Panc1 (cell line): ENCODE data around the gene MRLN. TPM values are rescaled to one million over a fixed set of nuclear protein-coding genes. Genes with fewer than 3 reads are reported as not detected.

ENCODE experiments used
- ATAC-seq: fragments of 200-7000 bp; cut with Tn5 transposase; 2 replicates; pipeline ENCODE4 v1.9.1; 2020; ENCODE audit warnings: mild to moderate bottlenecking, moderate library complexity
- BruUV-seq: library from RNA; stranded (reverse); fragments of 400-500 nt; replicated peaks from 2 replicates; lab custom pipeline; 2021; lab: Mats Ljungman, UMichigan
- CTCF ChIA-PET: fragments of 300-600 bp; sonication (Branson Sonifier 250); formaldehyde crosslinking; loops from one replicate; lab custom pipeline; 2022; ENCODE audit warnings: antibody characterized with exemption; lab: Charles Lee
- POLR2A ChIA-PET: fragments of 300-600 bp; sonication (Branson Sonifier 250); formaldehyde crosslinking; loops from one replicate; lab custom pipeline; 2022; ENCODE audit warnings: antibody characterized with exemption; lab: Charles Lee
- DNase-seq: peaks from one replicate; pipeline ENCODE4 v3.0.0-alpha.2; 2010; ENCODE audit warnings: low read depth, low spot score
- H3K27ac ChIP-seq: 2 replicates; pipeline ENCODE4 v1.5.1; 2011; ENCODE audit warnings: mild to moderate bottlenecking, low read length, inconsistent platforms
- H3K27me3 ChIP-seq: fragments of 200-500 bp; sonication (Bioruptor generic); 2 replicates; pipeline ENCODE4 v1.6.0; 2014; ENCODE audit warnings: low read length, inconsistent platforms; ENCODE audit not compliant: control insufficient read depth, insufficient read depth
- H3K36me3 ChIP-seq: fragments of 200-500 bp; sonication (Bioruptor generic); 2 replicates; pipeline ENCODE4 v1.5.1; 2014; ENCODE audit warnings: inconsistent platforms, mild to moderate bottlenecking, low read length, moderate library complexity; ENCODE audit not compliant: control insufficient read depth, insufficient read depth
- H3K4me1 ChIP-seq: 2 replicates; pipeline ENCODE4 v1.5.1; 2011; ENCODE audit warnings: inconsistent platforms, mild to moderate bottlenecking, low read length, moderate library complexity; ENCODE audit not compliant: control insufficient read depth, insufficient read depth
- H3K4me3 ChIP-seq, 2 experiments: 2 replicates each; pipeline ENCODE4 v1.5.1; 2011 to 2012; ENCODE audit warnings: low read depth in 2 of 2, low read length in 2 of 2, mild to moderate bottlenecking in 2 of 2, inconsistent platforms in 1 of 2, moderate library complexity in 1 of 2
- H3K9me3 ChIP-seq: fragments of 200-500 bp; sonication (Bioruptor generic); 2 replicates; pipeline ENCODE4 v1.5.1; 2014; ENCODE audit warnings: low read depth, mild to moderate bottlenecking, inconsistent platforms, low read length, moderate library complexity; ENCODE audit not compliant: control insufficient read depth, insufficient read depth
- CTCF ChIP-seq: fragments of 450-650 bp; IDR thresholded peaks from 2 replicates; pipeline ENCODE4 v1.5.1; 2017; ENCODE audit warnings: mild to moderate bottlenecking
- POLR2AphosphoS5 ChIP-seq: IDR thresholded peaks from 2 replicates; pipeline ENCODE4 v1.6.1; 2012; ENCODE audit warnings: mild to moderate bottlenecking, low read depth, low read length, moderate library complexity
- REST ChIP-seq, 2 experiments: IDR thresholded peaks; 2 replicates each; pipeline ENCODE4 v1.6.1; 2011 to 2012; ENCODE audit warnings: low read depth in 2 of 2, control low read depth in 1 of 2, low read length in 1 of 2, mild to moderate bottlenecking in 1 of 2, moderate library complexity in 1 of 2; ENCODE audit not compliant: insufficient read depth in 1 of 2
- SIN3A ChIP-seq: IDR thresholded peaks from 2 replicates; pipeline ENCODE4 v1.6.1; 2012; ENCODE audit warnings: low read depth, mild to moderate bottlenecking, low read length, moderate library complexity, borderline replicate concordance; ENCODE audit not compliant: insufficient read depth
- TCF7L2 ChIP-seq: IDR thresholded peaks from 2 replicates; pipeline ENCODE4 v1.6.1; 2011; ENCODE audit warnings: mild to moderate bottlenecking, low read depth, low read length, inconsistent platforms
- in situ Hi-C: cut with HindIII; loops from 2 replicates; pipeline ENCODE4 v1.10.0; 2016; ENCODE audit warnings: low sequenced_read_pairs, low pct_unique_long_range_greater_than_20kb
- intact Hi-C: fragments of 100-400 bp; cut with micrococcal nuclease; formaldehyde crosslinking; loops from one replicate; pipeline ENCODE4 v1.10.0; 2022; ENCODE audit not compliant: unreplicated experiment
- total RNA-seq: library from RNA; stranded (reverse); gene quantifications from one replicate; pipeline ENCODE4 v1.2.1, GENCODE V29; 2021; ENCODE audit not compliant: unreplicated experiment

MRLN gene
- total RNA-seq, 1 experiment from 2014 or later: not detected

- in situ Hi-C loops: no loop called here
- no peaks in the 10 kb centered on the region for H3K4me1 ChIP-seq
- TF ChIP-seq CTCF: no peak
- no peak for TF ChIP-seq REST (IDR thresholded peaks at IDR 0.05; ENCODE audit: insufficient read depth in 1 of 2, low read depth in 2 of 2, low read length in 1 of 2)
- no peaks in the 10 kb centered on the region for H3K9me3 ChIP-seq
- ChIA-PET CTCF (no interaction called here), POLR2A (no interaction called here)
- no peak overlapping the region for H3K4me3 ChIP-seq
- DNase-seq (no peak), ATAC-seq (no peak)
- intact Hi-C loops: no loop called here
- H3K27ac ChIP-seq: no peak overlapping the region
- BruUV-seq: no TSS peak
- peaks cover 11% of the 10 kb centered on the region for H3K36me3 ChIP-seq
- H3K27me3 ChIP-seq: no peaks in the 10 kb centered on the region
Measured at GRCh38 chr10:59799421-59799820, 46.2 kb upstream of the MRLN start.

- no peaks in the 10 kb centered on the region for H3K27me3 ChIP-seq
- in situ Hi-C loops: no loop called here
- no peak for TF ChIP-seq POLR2AphosphoS5
- no peak for TF ChIP-seq REST (IDR thresholded peaks at IDR 0.05; ENCODE audit: insufficient read depth in 1 of 2, low read depth in 2 of 2, low read length in 1 of 2)
- TF ChIP-seq SIN3A: no peak
- TF ChIP-seq TCF7L2: no peak
- no peak for TF ChIP-seq CTCF
- ChIA-PET POLR2A (no interaction called here), CTCF (no interaction called here)
- no peaks in the 10 kb centered on the region for H3K4me1 ChIP-seq
- intact Hi-C loops: no loop called here
- H3K27ac ChIP-seq: no peak overlapping the region
- no peak overlapping the region for H3K4me3 ChIP-seq
- H3K9me3 ChIP-seq: no peaks in the 10 kb centered on the region
- BruUV-seq: no TSS peak
- peaks cover 15% of the 10 kb centered on the region for H3K36me3 ChIP-seq
- ATAC-seq (no peak), DNase-seq (no peak)
Measured at GRCh38 chr10:59793919-59794318, 40.7 kb upstream of the MRLN start.
